Keratinocyte (primary cell): ENCODE measurements around the gene SSNA1. TPM values are rescaled to one million over a fixed set of nuclear protein-coding genes. Genes with fewer than 3 reads are reported as not detected.
A peak's percentile ranks its signal among the peaks of the same experiment; 100 is the strongest.

Experiments used
- DNase-seq: peaks from one replicate; pipeline ENCODE4 v3.0.0-alpha.2; 2011; ENCODE audit warnings: low read depth, missing footprints, low spot score
- FAIRE-seq: peaks from 2 replicates; lab custom pipeline; 2011; peaks lifted over from hg19 to GRCh38; lab: Jason Lieb, UNC
- H2AFZ ChIP-seq: 2 replicates; pipeline ENCODE4 v1.6.0; 2012; ENCODE audit warnings: low read length, control low read depth, inconsistent platforms; ENCODE audit not compliant: control insufficient read depth
- H3K27ac ChIP-seq: 2 replicates; pipeline ENCODE4 v1.5.1; 2011; ENCODE audit warnings: low read length; ENCODE audit not compliant: control insufficient read depth, insufficient read depth
- H3K27me3 ChIP-seq: 3 replicates; pipeline ENCODE4 v1.6.0; 2011; ENCODE audit warnings: low read length; ENCODE audit not compliant: control insufficient read depth, insufficient read depth; ENCODE audit errors: extremely low read depth
- H3K36me3 ChIP-seq, 2 experiments: 2 replicates in 1 of 2; 3 replicates in 1 of 2; pipeline ENCODE4 v1.5.1; 2011; ENCODE audit warnings: low read length in 2 of 2, mild to moderate bottlenecking in 1 of 2; ENCODE audit not compliant: control insufficient read depth in 2 of 2, insufficient read depth in 2 of 2; ENCODE audit errors: extremely low read depth in 1 of 2
- H3K4me1 ChIP-seq: 3 replicates; pipeline ENCODE4 v1.5.1; 2011; ENCODE audit warnings: low read length; ENCODE audit not compliant: control insufficient read depth, insufficient read depth; ENCODE audit errors: extremely low read depth
- H3K4me2 ChIP-seq: 3 replicates; pipeline ENCODE4 v1.6.0; 2011; ENCODE audit warnings: low read depth, low read length; ENCODE audit not compliant: control insufficient read depth, insufficient read depth; ENCODE audit errors: extremely low read depth
- H3K4me3 ChIP-seq, 3 experiments: fragments of 200-600 bp in 1 of 3; sonication (generic) in 1 of 3; 2 replicates in 2 of 3; 3 replicates in 1 of 3; pipeline ENCODE4 v1.5.1; 2011 to 2016; ENCODE audit warnings: low read length in 3 of 3, mild to moderate bottlenecking in 3 of 3, control low read depth in 2 of 3, inconsistent platforms in 1 of 3, low read depth in 1 of 3, mixed read lengths in 1 of 3, mixed run types in 1 of 3, moderate library complexity in 1 of 3; ENCODE audit not compliant: control insufficient read depth in 2 of 3, insufficient read depth in 2 of 3; ENCODE audit errors: extremely low read depth in 1 of 3
- H3K79me2 ChIP-seq: 2 replicates; pipeline ENCODE4 v1.6.0; 2012; ENCODE audit warnings: low read length; ENCODE audit not compliant: control insufficient read depth, insufficient read depth
- H3K9ac ChIP-seq: 3 replicates; pipeline ENCODE4 v1.6.0; 2011; ENCODE audit warnings: low read length; ENCODE audit not compliant: control insufficient read depth, insufficient read depth; ENCODE audit errors: extremely low read depth
- H3K9me1 ChIP-seq: 3 replicates; pipeline ENCODE4 v1.6.0; 2011; ENCODE audit warnings: low read length; ENCODE audit not compliant: control insufficient read depth, insufficient read depth; ENCODE audit errors: extremely low read depth
- H3K9me3 ChIP-seq: 2 replicates; pipeline ENCODE4 v1.5.1; 2012; ENCODE audit warnings: low read depth, low read length; ENCODE audit not compliant: control insufficient read depth
- H4K20me1 ChIP-seq: 3 replicates; pipeline ENCODE4 v1.6.0; 2011; ENCODE audit warnings: low read length; ENCODE audit not compliant: control insufficient read depth, insufficient read depth; ENCODE audit errors: extremely low read depth
- EZH2 ChIP-seq: IDR thresholded peaks from one replicate; pipeline ENCODE4 v1.6.1; 2012; ENCODE audit warnings: inconsistent platforms, mild to moderate bottlenecking, low read length, moderate library complexity
- dilution Hi-C: fragments of 300-500 bp; cut with MboI; formaldehyde crosslinking; loops from one replicate; pipeline ENCODE4 v1.7.0; 2020; ENCODE audit warnings: low sequenced_read_pairs; ENCODE audit not compliant: extremely low pct_ligation_motif_present
- polyA plus RNA-seq, 5 experiments: library from polyadenylated mRNA; depleted of rRNA in 3 of 5; stranded (reverse) in 3 of 5; stranded (forward) in 1 of 5; unstranded in 1 of 5; fragments of >200 nt; gene quantifications; 1 replicate in 1 of 5; 2 replicates in 3 of 5; 3 replicates in 1 of 5; pipeline versions ENCODE4 v1.2.1 to v1.2.3, GENCODE V29; 2011 to 2012; ENCODE audit warnings: missing spikeins in 2 of 5, low read depth in 1 of 5, low replicate concordance in 1 of 5
- TF ChIP-seq, protein P1 (sequence below), 3 experiments: IDR thresholded peaks in 1 of 3; conservative IDR thresholded peaks in 1 of 3; optimal IDR thresholded peaks in 1 of 3; 2 replicates in 2 of 3; 3 replicates in 1 of 3; pipeline versions ENCODE3 to v1.5.1; 2011; ENCODE audit warnings: low read length in 3 of 3, mild to moderate bottlenecking in 3 of 3, moderate library complexity in 2 of 3, control low read depth in 1 of 3, inconsistent platforms in 1 of 3; ENCODE audit not compliant: insufficient read depth in 2 of 3; ENCODE audit errors: extremely low read depth in 1 of 3

Gene SSNA1
- polyA plus RNA-seq, 1 donor (not counting 4 experiments of a cell fraction or from before 2014, with no cell fraction given), result 45.3 TPM

- Histone ChIP-seq H3K27me3 (peaks cover 3% of the 10 kb centered on the region), H3K4me1 (peaks cover 25% of the 10 kb centered on the region), H3K36me3 (peaks cover 13 to 19% of the 10 kb centered on the region in 2 experiments), H3K9me3 (no peaks in the 10 kb centered on the region), H3K4me3 (peak overlapping the region; percentile 88 to 96 (median 90)), H3K27ac (peak overlapping the region; percentile 89), H2AFZ (peak overlapping the region; percentile 22), H3K9me1 (no peaks in the 10 kb centered on the region), H3K4me2 (peak overlapping the region; percentile 79), H3K79me2 (peaks cover 47% of the 10 kb centered on the region), H3K9ac (peak overlapping the region; percentile 92), H4K20me1 (no peaks in the 10 kb centered on the region)
- dilution Hi-C loops, result no loop called here
- DNase-seq (no peak), FAIRE-seq (no peak)
- TF ChIP-seq, protein P1, sequence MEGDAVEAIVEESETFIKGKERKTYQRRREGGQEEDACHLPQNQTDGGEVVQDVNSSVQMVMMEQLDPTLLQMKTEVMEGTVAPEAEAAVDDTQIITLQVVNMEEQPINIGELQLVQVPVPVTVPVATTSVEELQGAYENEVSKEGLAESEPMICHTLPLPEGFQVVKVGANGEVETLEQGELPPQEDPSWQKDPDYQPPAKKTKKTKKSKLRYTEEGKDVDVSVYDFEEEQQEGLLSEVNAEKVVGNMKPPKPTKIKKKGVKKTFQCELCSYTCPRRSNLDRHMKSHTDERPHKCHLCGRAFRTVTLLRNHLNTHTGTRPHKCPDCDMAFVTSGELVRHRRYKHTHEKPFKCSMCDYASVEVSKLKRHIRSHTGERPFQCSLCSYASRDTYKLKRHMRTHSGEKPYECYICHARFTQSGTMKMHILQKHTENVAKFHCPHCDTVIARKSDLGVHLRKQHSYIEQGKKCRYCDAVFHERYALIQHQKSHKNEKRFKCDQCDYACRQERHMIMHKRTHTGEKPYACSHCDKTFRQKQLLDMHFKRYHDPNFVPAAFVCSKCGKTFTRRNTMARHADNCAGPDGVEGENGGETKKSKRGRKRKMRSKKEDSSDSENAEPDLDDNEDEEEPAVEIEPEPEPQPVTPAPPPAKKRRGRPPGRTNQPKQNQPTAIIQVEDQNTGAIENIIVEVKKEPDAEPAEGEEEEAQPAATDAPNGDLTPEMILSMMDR (optimal IDR thresholded peaks at IDR 0.05 in 1 of 3, IDR thresholded peaks at IDR 0.05 in 1 of 3, conservative IDR thresholded peaks at IDR 0.05 in 1 of 3; ENCODE audit: extremely low read depth in 1 of 3, insufficient read depth in 2 of 3, low read length in 3 of 3), result no peak
- no peak for TF ChIP-seq EZH2
Measured at GRCh38 chr9:137189297-137190295, 1.1 kb downstream of the SSNA1 start.

- TF ChIP-seq, protein P1 (optimal IDR thresholded peaks at IDR 0.05 in 1 of 3, IDR thresholded peaks at IDR 0.05 in 1 of 3, conservative IDR thresholded peaks at IDR 0.05 in 1 of 3; ENCODE audit: extremely low read depth in 1 of 3, insufficient read depth in 2 of 3, low read length in 3 of 3), result no peak
- no peak for TF ChIP-seq EZH2
- Histone ChIP-seq H3K79me2 (peaks cover 46% of the 10 kb centered on the region), H3K4me1 (peaks cover 33% of the 10 kb centered on the region), H3K27me3 (peaks cover 3% of the 10 kb centered on the region), H3K27ac (no peak overlapping the region), H3K4me2 (no peak overlapping the region), H3K36me3 (peaks cover 13 to 17% of the 10 kb centered on the region in 2 experiments), H2AFZ (no peak overlapping the region), H3K4me3 (no peak overlapping the region), H4K20me1 (peaks cover 2% of the 10 kb centered on the region), H3K9me3 (no peaks in the 10 kb centered on the region), H3K9me1 (peaks cover 2% of the 10 kb centered on the region), H3K9ac (no peak overlapping the region)
- dilution Hi-C loops, result no loop called here
- no peak for DNase-seq
- no peak for FAIRE-seq
Measured at GRCh38 chr9:137190315-137190856, 1.9 kb downstream of the SSNA1 start.
